DMS 273 treated with DMSO at 0.1 percent for 48 hours (cell line): ENCODE measurements around the gene GPRC5B.

ENCODE experiments used
- DNase-seq: peaks from one replicate; lab custom pipeline; 2025; lab: John Stamatoyannopoulos, UW

Gene GPRC5B

DNA sequence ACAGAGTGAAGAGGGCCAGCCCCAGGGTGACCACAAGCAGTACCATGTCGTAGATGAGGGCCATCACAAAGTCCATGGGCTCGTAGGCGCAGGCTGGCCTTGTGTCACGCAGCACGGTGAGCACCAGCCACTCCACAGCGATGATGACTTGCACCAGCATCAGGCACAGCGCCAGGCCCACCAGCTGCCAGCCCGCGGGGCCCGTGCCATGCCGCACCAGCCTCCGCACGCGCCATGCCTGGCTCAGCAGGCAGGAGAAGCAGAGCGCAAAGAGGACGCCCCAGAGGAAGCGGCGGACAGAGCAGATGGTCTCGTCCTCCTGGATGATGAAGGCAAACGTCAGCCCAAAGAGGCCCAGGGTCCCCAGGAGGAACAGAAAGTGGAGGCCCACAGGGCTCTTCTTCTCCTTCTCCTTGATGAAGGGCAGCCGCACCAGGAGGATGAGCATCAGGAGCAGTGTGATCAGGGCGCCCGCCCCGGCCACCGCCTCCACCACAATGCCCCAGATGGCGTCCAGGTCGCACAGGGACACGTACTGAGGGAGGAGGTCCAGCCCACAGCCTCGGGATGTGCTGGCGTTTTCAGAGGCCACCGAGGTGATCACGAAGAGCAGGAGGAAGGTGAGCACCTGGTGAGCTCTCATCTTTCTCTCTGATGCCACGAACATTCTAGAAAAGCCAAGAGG is 12.3 kb downstream of the GPRC5B start:
- DNase-seq = no peak

DNA sequence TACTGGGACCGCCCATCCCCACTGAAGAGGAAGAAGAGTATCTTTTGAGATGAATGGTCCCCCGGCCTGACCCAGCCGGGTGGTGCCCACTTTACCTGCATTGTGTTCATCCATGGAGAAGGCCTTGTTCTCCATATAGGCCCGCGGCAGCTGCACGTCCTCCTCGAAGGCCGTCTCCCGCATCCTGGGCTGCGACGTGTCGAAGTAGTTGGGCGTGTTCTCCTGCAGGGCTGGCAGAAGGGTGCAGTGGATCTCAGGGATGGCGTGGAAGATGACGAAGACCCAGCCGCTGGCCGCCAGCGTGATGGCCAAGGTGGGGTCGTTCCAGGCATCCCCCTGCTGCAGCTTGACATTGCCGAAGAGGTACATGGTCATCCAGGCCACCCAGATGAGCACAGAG is 12.9 kb downstream of the GPRC5B start:
- no peak for DNase-seq

DNA sequence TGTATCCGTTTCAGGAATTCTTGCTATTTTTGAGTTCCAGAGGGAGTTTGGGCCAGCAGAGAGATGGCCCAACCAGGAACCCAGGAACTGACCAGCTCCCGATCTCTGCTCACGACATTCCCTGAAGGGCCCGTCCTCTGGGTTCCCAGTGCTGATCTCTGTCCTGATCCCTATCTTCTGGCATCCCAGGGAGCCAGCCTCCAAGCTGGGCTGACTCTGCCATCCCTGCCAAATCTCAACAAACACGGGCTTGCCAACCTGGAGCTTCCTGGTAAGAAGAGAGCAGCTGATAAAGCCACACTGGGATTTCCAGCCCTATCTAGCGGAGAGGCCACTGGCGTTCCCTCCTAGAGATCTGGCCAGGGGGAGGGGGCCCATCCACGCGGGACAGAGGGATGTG is 16.2 kb downstream of the GPRC5B start:
- no peak for DNase-seq

DNA sequence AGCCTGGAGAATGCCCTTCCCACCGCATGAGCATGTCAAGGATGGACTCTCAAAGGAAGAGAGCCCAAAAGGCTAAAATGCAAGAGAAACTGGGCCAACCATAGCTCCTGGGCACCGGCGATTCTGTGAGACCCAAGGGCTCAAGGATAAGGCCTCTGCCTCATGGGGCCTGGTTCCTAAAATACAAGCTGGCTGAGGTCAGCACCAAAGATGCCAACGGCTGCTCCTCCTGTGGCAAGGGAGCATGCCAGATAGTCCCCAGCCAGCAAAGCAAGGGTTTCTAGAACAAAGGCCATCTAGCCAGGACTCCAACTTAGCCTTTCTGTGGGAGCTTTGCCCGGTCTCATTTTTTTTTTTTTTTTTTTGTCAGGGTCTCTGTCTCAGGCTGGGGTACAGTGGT is 20.1 kb downstream of the GPRC5B start:
- no peak for DNase-seq

DNA sequence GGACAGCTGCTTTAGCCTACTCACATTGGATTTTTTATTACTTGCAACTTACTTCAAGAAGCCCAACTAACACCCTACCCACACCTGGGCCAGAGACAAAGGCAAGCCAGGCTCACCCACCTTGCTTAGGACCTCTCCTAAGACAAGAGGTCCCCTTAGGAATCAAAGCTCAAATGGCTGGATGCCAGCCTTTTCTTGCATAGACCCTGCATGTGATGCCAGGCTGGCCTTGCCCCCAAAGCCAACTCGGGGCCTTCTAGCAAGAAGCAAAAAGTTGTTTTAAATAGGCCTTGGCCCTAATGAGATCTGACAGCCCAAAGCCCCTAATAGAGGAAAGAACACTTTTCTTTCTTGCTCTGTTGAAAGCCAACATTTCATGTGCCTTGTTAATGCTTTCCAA is 20.7 kb downstream of the GPRC5B start:
- DNase-seq = no peak

DNA sequence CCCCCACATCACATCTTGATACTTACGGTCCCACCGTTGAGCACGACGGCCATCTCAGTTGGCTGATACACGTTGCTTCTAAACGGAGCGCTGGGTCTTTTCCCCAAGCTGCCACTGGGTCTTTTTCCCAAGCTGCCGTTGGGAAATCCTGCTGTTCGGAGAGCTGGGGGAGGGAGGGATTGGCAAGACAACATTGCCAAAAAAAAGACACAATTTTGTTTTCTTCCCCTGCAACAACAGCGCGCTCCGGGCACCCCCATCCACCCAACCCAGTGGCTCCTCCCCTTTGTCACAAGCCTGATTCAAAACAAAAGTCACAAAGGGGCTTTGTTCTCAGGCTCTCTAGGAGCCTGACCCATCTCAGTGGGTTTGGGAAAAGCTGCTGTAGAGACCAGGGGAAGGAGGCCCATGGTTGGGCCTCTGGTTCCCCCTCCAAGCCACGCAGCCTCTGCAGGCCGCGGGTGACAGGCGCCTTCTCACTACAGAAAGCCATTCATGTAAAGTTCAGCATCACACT is 22.8 kb downstream of the GPRC5B start:
- no peak for DNase-seq

DNA sequence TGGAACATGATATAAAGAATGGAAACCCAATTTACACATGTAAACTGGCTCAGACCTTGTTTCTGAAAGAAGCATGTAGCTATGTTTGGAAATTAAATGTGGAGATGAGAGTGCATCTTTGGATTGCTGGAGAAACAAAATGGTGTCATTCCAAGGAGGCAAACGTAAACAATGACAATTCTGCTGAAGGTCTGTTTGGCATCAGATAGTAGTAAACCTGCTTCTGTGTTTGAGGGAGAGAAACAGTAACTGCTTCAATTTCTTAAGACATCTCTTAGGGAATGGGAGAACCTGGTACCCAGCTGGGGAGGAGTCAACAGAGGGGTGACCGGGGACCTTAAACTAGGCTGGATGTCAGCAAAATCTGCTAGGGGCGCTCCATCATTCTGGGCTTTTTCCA is 23.5 kb downstream of the GPRC5B start:
- no peak for DNase-seq

DNA sequence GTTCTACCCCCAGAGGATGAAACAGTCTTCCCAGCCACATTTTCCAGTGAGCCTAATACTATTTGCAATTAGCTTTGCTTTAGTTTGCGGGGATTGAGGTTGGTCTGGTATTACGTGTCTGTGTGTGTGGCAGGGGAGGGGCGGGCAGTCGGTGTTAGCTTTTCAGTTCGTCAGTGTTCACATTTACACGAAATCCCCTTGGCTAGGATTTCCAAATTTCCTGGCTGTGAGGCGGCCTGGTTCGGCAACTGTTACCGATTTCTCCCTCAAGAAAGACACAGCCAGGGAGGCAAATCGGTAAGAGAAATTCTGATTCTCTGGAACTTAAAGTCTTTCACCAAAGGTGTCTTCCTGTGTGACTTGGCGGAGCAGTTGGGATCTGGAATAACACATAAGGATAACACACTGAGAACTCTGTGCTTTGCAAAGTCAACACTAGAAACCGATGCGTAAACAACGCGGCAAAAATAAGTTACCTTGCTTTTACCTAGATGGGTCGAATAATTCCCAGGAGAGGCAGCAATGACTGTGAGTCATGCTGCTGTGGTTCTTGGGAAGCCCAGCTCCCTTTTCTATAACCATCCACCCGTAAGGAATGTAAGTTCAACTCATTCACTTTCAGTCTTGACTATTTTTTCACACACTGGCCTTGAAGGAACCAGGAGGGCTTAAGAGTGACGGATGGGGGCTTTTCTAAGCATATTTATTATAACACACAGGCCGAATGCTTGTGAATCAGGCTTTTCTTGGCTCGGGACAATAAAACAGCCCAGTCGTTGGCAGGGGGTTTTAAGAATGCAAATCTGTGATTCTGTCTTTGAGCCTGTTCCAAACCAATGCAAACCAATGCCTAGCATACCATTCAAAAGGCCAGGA is 24.2 kb downstream of the GPRC5B start:
- no peak for DNase-seq

DNA sequence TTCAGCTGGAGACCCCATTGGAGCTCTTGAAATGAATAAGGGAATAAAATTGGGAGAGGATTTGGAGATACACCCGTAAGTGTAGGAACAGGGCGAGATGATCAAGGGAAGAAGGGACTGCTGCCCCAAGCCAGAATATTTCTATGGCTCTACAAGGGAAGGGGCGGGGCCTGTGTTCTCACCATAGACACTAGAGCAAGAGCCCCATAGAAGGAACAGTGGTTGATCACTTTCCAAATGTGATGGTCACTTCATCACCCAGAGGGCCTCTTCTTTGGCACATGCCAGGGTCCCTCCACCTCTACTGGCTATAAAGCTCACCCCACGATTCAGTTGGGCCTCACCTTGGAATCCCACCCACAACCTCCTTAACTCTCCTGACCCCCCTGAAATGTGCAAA is 25.0 kb downstream of the GPRC5B start:
- DNase-seq = no peak

DNA sequence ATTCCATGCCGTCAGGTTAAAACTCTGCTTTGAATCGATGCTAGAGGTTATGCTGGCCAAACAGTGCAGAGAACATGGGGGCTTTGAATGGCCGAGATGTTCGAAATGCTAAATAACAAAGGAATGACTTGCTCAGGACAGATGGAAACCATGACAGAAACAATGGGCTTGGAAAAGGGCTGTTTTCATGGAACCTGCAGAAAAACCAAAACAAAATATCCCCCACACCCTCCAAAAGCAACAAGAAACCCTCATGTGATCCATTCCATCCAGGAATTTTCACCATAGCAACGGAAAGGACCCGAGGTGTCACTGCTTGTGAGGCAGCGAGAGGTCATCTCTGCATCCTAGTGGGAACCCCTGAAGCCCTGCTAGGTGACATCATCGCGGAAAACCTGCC is 25.5 kb downstream of the GPRC5B start:
- no peak for DNase-seq

DNA sequence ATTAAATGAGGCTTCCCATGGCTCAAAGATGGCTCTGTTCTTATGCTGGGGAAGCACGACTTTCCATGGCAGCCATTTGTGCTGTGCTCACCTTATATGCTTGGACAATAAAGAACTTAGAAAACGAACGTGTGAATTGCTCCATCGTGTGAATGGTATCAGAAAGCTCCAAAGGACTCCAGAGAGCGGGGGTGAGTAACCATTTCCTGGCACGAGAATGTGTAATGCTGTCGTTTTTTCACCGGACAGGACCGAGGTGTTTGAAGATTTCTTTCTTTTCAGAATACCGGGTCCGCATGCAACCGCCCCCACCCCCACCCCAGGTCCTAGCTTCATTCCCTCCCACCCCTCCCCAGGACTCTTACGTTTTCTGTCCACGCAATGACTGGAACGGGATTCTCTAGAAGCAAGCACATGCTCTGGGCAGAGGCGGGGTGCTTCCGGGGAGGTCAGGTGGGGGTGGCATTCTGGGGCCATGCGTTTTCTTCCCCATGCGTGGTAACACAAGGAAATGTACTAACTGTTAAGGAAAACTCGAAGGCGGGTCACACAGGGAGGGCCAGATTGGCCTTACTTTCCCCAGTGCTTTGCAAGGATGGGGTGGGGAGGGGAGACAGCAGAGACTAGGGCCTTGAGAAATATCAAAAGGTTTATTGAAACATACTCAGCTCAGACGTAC is 26.2 kb downstream of the GPRC5B start:
- no peak for DNase-seq

DNA sequence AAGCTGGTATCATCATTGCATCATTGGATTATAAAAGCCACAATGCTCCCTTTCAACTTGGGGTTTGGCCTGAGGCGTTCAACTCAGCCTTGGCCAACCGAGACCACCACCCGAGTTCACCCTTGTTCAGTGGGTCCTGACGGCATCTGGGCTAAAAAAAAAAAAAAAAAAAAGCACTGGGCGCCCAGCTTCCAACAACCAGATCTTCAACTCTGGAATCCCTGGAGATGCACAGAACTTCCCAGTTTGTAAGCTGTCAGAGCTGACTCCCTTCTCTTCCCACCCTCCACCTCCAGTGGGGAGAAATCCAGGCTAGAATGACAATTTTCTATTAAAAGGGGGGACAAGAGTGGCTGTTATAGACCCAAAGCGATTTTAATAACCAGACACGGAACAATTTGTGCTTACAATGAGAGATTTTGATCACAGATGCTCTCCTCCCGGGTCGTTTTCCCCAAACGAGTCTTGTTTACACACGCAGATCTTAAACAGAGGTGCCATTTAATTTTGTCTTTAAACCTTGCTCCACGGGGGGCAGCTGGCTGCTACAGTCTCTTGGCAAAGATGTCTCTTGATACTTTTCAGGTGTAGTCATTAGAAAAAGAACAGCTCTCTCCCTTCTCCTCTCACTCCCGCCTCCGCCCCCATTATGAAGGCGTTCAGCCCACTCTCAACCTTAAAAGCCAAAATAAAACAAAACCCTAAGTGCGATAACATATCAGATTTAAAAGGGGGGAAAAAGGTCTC is 26.9 kb downstream of the GPRC5B start:
- DNase-seq = no peak

DNA sequence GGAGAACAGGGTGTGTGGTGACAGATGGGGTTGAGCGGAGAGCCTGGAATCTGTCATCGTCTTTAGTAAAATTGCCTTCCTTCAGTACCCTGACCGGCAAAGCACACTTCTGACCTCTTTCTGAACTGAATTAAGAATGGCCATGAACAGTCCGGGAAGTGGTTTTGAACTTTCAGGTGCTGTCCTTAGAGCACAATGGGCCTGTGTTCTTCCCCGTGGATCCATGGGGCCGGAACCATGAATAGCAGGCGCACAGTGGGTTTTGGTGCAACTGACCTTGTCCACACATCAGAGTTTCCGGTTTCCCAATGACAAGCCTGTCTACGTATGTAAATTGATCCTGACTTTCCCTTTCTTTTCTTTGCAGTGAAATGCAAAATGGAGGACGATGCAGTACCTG is 28.5 kb downstream of the GPRC5B start:
- DNase-seq = no peak

DNA sequence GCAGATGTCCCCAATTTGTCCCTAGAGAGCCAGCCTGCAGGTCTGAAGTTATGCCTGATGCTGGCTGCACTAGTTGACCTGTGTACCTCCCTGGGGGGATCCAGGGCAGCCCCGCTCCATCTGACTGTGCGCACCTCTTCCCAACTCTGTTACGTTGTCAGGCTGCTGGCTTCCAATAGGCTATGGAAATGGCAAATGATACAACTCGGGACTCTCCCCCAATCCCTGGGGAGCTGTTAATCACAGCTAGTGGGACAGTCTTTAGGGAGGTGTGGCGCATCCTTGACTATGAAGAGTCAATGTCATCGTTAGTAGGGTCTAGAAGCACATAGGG is 30.1 kb downstream of the GPRC5B start:
- no peak for DNase-seq

DNA sequence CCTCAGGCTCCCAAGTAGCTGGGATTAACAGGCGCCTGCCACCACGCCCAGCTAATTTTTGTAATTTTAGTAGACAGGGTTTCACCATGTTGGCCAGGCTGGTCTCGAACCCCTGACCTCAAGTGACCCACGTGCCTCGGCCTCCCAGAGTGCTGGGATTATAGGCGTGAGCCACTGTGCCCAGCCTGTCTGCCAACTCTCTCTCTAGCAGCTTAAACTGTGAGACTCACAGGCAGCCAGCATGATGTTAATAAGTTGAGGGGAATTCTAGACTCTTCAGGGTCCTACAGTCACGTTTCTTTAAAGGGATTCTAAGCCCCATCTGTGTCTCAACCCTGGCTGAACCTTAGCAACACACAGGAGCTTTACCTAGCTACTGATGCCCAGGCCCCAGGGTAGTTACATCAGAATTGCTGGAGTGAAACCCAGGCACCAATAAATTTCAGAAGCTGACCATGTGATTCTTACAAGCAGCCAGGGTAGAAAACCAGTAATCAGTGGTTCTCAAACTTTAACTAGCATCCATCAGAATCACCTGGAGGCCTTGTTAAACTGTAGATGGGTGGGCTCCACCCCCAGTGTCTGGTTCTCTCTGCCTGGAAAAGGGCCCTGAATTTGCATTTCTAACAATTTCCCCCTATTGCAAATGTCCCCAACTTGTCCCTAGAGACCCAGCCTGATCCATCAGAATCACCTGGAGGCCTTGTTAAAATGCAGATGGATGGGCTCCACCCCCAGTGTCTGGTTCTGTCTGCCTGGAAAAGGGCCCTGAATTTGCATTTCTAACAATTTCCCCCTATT is 30.7 kb downstream of the GPRC5B start:
- no peak for DNase-seq

DNA sequence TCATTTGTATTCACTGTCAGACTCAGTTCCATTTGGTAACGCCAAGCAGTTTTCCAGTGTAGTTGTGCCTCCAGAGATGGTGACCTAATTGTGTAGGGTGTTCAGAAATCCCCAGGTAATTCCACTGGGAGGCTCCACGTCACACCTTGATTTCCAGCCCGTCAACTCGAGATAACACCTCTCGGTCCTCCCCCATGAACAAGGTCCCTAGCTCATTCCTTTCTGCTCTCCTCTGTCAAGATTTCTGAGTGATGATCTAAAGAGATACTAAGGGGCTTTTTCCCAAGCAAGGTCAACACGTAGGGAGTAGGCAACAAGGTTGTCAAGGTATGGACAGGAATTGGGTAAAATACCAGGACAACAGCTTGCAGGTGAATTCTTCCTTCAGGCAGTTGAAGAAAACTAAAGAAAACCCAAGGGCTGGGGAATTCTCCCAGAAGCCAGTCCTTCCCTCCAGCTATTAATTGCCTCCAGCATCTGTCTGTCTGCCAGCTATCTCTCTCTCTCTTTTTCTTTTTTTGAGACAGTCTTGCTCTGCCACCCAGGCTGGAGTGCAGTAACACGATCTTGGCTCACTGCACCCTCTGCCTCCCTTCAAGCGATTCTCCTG is 31.4 kb downstream of the GPRC5B start:
- DNase-seq = no peak

DNA sequence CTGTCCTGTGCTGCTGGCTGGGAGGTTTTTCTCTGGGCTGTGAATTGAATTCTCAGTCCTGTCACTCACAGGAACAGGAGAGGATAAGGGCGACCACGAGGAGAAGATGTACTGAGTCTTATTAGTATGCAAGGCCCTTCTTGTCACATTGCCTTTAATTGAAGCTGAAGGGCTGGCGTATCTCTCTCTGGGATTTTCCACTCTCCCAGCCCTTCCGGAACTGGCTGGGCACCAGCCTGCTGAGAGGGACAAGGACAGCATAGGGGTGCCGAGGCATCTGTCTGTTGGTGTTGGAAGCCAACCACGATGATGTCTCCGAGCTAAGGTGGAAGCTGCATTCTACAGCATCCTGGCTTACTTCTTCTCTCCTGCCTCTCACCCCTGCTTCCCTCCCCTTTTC is 33.2 kb downstream of the GPRC5B start:
- DNase-seq = no peak

DNA sequence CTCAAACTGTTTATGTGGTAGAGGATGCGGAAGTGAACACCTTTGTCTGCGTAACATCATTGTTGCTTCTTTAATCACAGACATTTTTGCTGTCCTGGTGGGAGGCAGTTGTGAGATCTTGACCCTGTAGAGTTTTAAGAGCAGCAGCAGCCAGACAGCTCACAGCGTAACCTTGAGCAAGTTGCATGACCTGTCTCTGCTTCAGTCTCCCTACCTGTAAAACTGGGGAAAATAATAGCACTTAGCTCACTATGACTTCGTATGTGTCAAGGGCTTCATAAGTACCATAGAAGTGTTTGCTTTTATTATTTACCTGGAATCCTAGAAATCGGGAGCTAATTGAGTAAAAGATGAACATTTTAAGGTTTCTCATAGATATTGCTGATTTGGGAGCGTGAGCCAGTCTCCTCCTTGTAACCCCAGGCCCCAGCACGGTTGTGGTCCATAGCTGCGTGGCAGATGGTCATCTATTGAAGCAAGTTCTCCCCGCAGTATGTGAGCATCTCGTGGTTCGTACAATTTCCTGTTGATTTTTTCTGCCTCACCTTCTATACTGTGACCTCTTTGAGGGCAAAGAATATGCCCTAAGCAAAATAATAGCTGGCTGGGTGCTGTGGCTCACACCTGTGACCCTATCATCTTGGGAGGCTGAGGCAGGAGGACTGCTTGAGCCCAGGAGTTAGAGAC is 34.4 kb downstream of the GPRC5B start:
- no peak for DNase-seq

DNA sequence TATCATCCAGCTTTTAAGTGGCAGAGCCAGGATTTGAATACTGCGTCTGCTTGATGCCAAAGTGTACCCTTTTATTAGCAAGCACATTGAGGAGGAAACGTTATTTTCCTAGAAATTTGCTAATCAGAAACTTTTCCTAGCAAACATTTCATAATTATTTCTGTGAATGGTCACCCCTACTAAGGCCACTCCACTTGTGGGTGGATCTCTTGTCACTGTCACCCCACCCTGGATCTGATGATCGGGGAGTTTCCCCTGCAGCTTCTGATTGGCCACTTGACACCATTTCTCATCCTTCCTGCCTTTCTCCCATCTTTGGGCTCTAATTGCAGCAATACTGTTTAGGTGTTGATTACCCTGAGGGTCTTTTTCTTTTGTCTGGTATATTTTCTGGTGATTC is 35.9 kb downstream of the GPRC5B start:
- no peak for DNase-seq

DNA sequence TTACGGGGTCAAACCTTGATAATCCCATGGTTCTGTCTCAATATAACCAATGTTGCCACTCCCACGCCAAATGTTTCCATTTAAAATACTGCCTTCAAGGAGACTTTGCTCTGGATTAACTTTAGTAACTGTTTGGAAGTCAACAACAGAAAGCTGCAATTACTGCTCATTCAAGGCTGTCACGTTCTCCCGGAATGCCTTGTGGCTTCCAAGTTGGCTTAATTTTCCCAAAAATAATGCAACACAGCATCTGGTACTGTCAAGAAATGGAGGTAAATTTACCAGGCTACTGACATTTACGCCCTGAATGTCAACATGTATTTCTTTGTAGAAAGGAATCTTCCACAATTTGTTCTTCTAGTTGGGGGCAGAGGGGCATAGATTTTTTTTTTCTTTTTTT is 38.2 kb downstream of the GPRC5B start:
- DNase-seq = no peak
